ENCODE results near the gene GET4.

Gene GET4

DNA sequence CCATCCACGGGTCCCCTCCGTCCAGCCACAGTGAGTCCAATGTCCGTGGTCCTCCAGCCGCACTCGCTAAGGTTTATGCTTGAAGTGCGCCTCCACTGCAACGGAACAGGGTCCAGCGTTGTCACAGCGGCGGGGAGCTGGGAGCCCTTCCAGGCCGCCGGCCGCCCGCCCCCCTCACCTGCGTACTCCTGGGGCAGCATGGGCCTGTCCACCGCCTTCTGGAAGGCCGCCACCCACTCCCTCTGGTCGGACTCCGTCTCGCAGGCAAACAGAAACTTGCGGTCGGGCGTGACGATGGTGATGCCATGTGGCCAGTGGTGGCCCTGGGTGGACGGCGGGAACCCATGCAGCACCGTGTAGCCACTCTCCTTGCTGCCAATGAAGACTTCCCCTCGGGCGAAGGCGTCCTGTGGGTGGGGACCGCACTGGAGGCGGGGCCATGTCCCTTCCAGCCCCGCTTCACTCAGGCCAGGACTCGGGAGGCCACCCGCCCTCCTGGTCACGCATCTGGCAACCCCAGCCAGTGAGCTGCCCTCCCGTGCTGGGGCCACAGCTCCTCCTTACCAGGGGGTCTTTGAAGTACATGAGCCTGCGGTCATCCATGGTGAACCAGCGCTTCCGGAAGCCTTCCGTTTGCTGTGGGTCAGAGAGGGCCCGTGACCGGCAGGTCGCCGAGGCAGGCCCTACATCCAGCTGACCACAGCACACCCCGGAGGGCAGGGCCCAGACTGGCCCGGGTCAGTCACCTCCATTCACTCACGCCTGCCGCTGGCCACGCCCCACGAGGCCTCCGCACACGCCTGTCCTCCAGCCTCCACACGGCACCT lies 22.7 kb downstream of the GET4 start:
- no peak for TF ChIP-seq HOXC10 (CRISPR knock-in tag; IDR thresholded peaks at IDR 0.05)
- TF ChIP-seq ZFHX2 (tag by site-specific recombination; conservative IDR thresholded peaks at IDR 0.05), result 0 out of 2 replicates have a peak, but pooled peaks have one; percentile 11
- no peak for TF ChIP-seq ZNF776 (tag by site-specific recombination; IDR thresholded peaks at IDR 0.05; ENCODE audit: borderline replicate concordance)
- POLR2A ChIA-PET, result no interaction called here

DNA sequence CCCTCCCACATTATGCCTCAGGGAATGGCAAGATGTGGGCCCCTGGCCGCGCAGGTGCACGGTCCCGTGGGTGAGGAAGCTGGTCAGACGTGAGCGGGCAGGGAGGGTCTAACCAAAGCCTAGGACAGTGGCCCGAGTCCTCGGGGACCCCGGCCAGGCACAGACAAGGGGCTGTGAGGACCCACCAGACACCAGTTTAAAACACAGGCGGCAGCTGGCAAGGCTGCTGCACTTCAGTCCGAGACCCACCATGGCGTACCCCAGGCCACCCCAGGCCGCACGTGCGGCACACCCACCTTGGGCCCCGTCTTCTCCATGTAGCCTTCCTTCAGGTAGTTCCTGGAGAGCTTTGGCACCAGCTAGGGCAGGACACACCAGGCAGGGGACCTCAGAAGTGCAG lies 23.5 kb downstream of the GET4 start:
- TF ChIP-seq, protein P1, sequence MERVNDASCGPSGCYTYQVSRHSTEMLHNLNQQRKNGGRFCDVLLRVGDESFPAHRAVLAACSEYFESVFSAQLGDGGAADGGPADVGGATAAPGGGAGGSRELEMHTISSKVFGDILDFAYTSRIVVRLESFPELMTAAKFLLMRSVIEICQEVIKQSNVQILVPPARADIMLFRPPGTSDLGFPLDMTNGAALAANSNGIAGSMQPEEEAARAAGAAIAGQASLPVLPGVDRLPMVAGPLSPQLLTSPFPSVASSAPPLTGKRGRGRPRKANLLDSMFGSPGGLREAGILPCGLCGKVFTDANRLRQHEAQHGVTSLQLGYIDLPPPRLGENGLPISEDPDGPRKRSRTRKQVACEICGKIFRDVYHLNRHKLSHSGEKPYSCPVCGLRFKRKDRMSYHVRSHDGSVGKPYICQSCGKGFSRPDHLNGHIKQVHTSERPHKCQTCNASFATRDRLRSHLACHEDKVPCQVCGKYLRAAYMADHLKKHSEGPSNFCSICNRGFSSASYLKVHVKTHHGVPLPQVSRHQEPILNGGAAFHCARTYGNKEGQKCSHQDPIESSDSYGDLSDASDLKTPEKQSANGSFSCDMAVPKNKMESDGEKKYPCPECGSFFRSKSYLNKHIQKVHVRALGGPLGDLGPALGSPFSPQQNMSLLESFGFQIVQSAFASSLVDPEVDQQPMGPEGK (tag by site-specific recombination; IDR thresholded peaks at IDR 0.05), result no peak
- TF ChIP-seq ZNF354C (tag by site-specific recombination; IDR thresholded peaks at IDR 0.05; ENCODE audit: borderline replicate concordance, low read depth) (no peak), ZNF510 (tag by site-specific recombination; IDR thresholded peaks at IDR 0.05; ENCODE audit: insufficient replicate concordance) (no peak), ZNF585B (tag by site-specific recombination; IDR thresholded peaks at IDR 0.05) (no peak), OSR2 (tag by site-specific recombination; IDR thresholded peaks at IDR 0.05) (no peak), HOXC10 (CRISPR knock-in tag; IDR thresholded peaks at IDR 0.05) (no peak), ZNF292 (tag by site-specific recombination; IDR thresholded peaks at IDR 0.05; ENCODE audit: borderline replicate concordance, low read depth) (no peak), ZNF571 (tag by site-specific recombination; IDR thresholded peaks at IDR 0.05) (no peak), ZNF747 (tag by site-specific recombination; IDR thresholded peaks at IDR 0.05) (no peak), ZBTB17 (tag by site-specific recombination; IDR thresholded peaks at IDR 0.05) (no peak), ZNF768 (tag by site-specific recombination; IDR thresholded peaks at IDR 0.05) (no peak)
- H3K36me3 ChIP-seq (ENCODE audit: control insufficient read depth in 2 of 2, insufficient read depth in 1 of 2, low read length in 2 of 2), result peaks cover 0 to 24% of the 10 kb centered on the region in 2 experiments; a peak in 1 of 3 replicates
- CTCF ChIA-PET, result no interaction called here
- peaks cover 5% of the 10 kb centered on the region; the same call in 1 of the 2 replicates for H3K4me1 ChIP-seq (ENCODE audit: control insufficient read depth, insufficient read depth, low read length)
- POLR2A ChIA-PET, result no interaction called here
- no peak overlapping the region for H3K27ac ChIP-seq (ENCODE audit: extremely low read depth, low read depth, low read length)
- no peaks in the 10 kb centered on the region for H3K9me3 ChIP-seq (ENCODE audit: control insufficient read depth, insufficient read depth, low read depth, low read length)
- no peak overlapping the region for H3K4me3 ChIP-seq (ENCODE audit: low read depth, low read length)

More for the DNA sequence above, 22.7 kb downstream of the GET4 start:
- Histone ChIP-seq H3K4me3 (ENCODE audit: low read depth, low read length) (no peak overlapping the region), H3K27ac (ENCODE audit: extremely low read depth, low read depth, low read length) (no peak overlapping the region), H3K4me1 (ENCODE audit: control insufficient read depth, insufficient read depth, low read length) (peaks cover 5% of the 10 kb centered on the region; the same call in 1 of the 2 replicates), H3K36me3 (ENCODE audit: control insufficient read depth in 2 of 2, insufficient read depth in 1 of 2, low read length in 2 of 2) (peaks cover 0 to 31% of the 10 kb centered on the region in 2 experiments; a peak in 1 of 3 replicates), H3K9me3 (ENCODE audit: control insufficient read depth, insufficient read depth, low read depth, low read length) (no peaks in the 10 kb centered on the region)
- CTCF ChIA-PET, result interaction anchor here (1.0 kb wide), 1 partner anchor 577 kb away, joined by 3 read pairs; no protein-coding TSS in a partner anchor

DNA sequence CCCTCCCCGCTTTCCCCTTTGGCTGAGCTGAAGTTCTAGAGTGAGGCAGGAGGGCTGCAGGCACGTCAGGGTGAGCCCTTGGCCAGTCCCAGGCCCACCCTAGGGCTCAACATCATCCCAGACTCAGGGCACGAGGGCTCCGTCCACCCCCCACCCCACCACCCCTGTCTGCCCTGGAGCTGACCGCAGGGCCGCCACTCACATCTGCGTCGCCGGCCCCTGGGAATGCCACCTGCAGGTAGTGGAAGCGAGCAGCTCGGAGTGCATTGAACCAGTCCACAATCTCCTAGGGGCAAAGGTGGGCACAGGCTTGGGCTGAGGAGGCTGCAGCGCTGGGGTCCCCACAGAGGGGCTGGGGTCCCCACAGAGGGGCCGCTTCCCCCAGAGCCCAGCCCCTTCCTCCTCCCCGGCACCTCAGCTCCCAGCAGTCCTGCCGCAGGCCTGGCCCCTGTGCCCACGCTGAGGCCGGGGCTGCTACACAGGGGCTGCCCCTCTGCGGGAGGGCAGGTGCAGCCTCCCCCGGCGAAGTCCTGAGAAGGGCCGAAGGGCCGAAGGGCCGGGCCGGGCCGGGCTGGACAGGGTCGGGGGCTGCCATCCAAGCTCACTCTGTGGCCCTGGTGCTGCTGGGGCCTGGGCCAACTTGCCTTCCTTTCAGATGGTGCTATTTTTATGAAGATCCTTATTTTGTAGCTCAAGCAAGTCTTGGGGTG lies 24.1 kb downstream of the GET4 start:
- ChIA-PET POLR2A (interaction anchor here (0.6 to 0.8 kb wide), 2 partner anchors 15 to 17 kb away, joined by 3 read pairs; no protein-coding TSS in a partner anchor), CTCF (no interaction called here)
- Histone ChIP-seq H3K36me3 (ENCODE audit: control insufficient read depth in 2 of 2, insufficient read depth in 1 of 2, low read length in 2 of 2) (peaks cover 0 to 17% of the 10 kb centered on the region in 2 experiments; a peak in 1 of 3 replicates), H3K4me1 (ENCODE audit: control insufficient read depth, insufficient read depth, low read length) (peaks cover 5% of the 10 kb centered on the region; the same call in 1 of the 2 replicates), H3K4me3 (ENCODE audit: low read depth, low read length) (no peak overlapping the region), H3K9me3 (ENCODE audit: control insufficient read depth, insufficient read depth, low read depth, low read length) (no peaks in the 10 kb centered on the region), H3K27ac (ENCODE audit: extremely low read depth, low read depth, low read length) (no peak overlapping the region)
- no peak for TF ChIP-seq ZNF747 (tag by site-specific recombination; IDR thresholded peaks at IDR 0.05)
- TF ChIP-seq, protein P2, sequence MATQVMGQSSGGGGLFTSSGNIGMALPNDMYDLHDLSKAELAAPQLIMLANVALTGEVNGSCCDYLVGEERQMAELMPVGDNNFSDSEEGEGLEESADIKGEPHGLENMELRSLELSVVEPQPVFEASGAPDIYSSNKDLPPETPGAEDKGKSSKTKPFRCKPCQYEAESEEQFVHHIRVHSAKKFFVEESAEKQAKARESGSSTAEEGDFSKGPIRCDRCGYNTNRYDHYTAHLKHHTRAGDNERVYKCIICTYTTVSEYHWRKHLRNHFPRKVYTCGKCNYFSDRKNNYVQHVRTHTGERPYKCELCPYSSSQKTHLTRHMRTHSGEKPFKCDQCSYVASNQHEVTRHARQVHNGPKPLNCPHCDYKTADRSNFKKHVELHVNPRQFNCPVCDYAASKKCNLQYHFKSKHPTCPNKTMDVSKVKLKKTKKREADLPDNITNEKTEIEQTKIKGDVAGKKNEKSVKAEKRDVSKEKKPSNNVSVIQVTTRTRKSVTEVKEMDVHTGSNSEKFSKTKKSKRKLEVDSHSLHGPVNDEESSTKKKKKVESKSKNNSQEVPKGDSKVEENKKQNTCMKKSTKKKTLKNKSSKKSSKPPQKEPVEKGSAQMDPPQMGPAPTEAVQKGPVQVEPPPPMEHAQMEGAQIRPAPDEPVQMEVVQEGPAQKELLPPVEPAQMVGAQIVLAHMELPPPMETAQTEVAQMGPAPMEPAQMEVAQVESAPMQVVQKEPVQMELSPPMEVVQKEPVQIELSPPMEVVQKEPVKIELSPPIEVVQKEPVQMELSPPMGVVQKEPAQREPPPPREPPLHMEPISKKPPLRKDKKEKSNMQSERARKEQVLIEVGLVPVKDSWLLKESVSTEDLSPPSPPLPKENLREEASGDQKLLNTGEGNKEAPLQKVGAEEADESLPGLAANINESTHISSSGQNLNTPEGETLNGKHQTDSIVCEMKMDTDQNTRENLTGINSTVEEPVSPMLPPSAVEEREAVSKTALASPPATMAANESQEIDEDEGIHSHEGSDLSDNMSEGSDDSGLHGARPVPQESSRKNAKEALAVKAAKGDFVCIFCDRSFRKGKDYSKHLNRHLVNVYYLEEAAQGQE (tag by site-specific recombination; IDR thresholded peaks at IDR 0.05), result no peak
- TF ChIP-seq ZNF157 (tag by site-specific recombination; IDR thresholded peaks at IDR 0.05), result no peak
- TF ChIP-seq, protein P3, sequence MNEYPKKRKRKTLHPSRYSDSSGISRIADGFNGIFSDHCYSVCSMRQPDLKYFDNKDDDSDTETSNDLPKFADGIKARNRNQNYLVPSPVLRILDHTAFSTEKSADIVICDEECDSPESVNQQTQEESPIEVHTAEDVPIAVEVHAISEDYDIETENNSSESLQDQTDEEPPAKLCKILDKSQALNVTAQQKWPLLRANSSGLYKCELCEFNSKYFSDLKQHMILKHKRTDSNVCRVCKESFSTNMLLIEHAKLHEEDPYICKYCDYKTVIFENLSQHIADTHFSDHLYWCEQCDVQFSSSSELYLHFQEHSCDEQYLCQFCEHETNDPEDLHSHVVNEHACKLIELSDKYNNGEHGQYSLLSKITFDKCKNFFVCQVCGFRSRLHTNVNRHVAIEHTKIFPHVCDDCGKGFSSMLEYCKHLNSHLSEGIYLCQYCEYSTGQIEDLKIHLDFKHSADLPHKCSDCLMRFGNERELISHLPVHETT (tag by site-specific recombination; IDR thresholded peaks at IDR 0.05), result no peak
- TF ChIP-seq, protein P4, sequence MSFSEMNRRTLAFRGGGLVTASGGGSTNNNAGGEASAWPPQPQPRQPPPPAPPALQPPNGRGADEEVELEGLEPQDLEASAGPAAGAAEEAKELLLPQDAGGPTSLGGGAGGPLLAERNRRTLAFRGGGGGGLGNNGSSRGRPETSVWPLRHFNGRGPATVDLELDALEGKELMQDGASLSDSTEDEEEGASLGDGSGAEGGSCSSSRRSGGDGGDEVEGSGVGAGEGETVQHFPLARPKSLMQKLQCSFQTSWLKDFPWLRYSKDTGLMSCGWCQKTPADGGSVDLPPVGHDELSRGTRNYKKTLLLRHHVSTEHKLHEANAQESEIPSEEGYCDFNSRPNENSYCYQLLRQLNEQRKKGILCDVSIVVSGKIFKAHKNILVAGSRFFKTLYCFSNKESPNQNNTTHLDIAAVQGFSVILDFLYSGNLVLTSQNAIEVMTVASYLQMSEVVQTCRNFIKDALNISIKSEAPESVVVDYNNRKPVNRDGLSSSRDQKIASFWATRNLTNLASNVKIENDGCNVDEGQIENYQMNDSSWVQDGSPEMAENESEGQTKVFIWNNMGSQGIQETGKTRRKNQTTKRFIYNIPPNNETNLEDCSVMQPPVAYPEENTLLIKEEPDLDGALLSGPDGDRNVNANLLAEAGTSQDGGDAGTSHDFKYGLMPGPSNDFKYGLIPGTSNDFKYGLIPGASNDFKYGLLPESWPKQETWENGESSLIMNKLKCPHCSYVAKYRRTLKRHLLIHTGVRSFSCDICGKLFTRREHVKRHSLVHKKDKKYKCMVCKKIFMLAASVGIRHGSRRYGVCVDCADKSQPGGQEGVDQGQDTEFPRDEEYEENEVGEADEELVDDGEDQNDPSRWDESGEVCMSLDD (tag by site-specific recombination; IDR thresholded peaks at IDR 0.05), result no peak
- no peak for TF ChIP-seq ZNF514 (tag by site-specific recombination; IDR thresholded peaks at IDR 0.05)
- TF ChIP-seq ZNF785 (tag by site-specific recombination; IDR thresholded peaks at IDR 0.05), result no peak
